GM12892 (cell line): ENCODE results near the gene PTPN20.
"Not testable (repeated sequence)": the region's sequence is repeated elsewhere in the genome, so short reads cannot be mapped to it uniquely, and the experiment has no call there.

Experiments used
- POLR2A ChIP-seq: IDR thresholded peaks from 2 replicates; pipeline ENCODE4 v1.6.1; 2011; ENCODE audit warnings: low read depth, low read length, control low read depth
- POLR2AphosphoS5 ChIP-seq: IDR thresholded peaks from 2 replicates; pipeline ENCODE4 v1.6.1; 2011; ENCODE audit warnings: low read depth, low read length, control low read depth
- TAF1 ChIP-seq: IDR thresholded peaks from 2 replicates; pipeline ENCODE4 v1.6.1; 2011; ENCODE audit warnings: low read depth, mild to moderate bottlenecking, control low read depth, low read length, borderline replicate concordance

GRCh38 chr10:46941091-46941490, 29.9 kb downstream of the PTPN20 start:
- TF ChIP-seq POLR2A, TAF1, POLR2AphosphoS5: not testable (repeated sequence)
